ENCODE measurements around the gene ROR1. TPM values are rescaled to one million over a fixed set of nuclear protein-coding genes. Genes with fewer than 3 reads are reported as not detected.

Gene ROR1
- total RNA-seq, 1 experiment from 2014 or later: 37.2 TPM

- H3K4me3 Mint-ChIP-seq (ENCODE audit: unreplicated experiment): no peak overlapping the region
- H3K27me3 Mint-ChIP-seq (ENCODE audit: insufficient read depth, unreplicated experiment): no peaks in the 10 kb centered on the region
- peaks cover 53% of the 10 kb centered on the region for H3K4me1 ChIP-seq
- CTCF ChIA-PET: no interaction called here
- no TSS peak for BruUV-seq (replicated peaks)
- no peak overlapping the region for H3K27ac Mint-ChIP-seq (ENCODE audit: unreplicated experiment)
- no peak for DNase-seq
- H3K9me3 Mint-ChIP-seq (ENCODE audit: unreplicated experiment): no peaks in the 10 kb centered on the region
- intact Hi-C loops (cut with micrococcal nuclease; ENCODE audit: unreplicated experiment): no loop called here
- peaks cover 19% of the 10 kb centered on the region for H3K36me3 Mint-ChIP-seq (ENCODE audit: insufficient read depth, unreplicated experiment)
- no peak overlapping the region for H3K4me3 ChIP-seq (ENCODE audit: low read depth, low read length)
- no peaks in the 10 kb centered on the region for H3K27me3 ChIP-seq (replicated peaks; ENCODE audit: control insufficient read depth, insufficient read depth, low read length)
- POLR2A ChIA-PET: no interaction called here
- H3K9me3 ChIP-seq: no peaks in the 10 kb centered on the region
- H3K36me3 ChIP-seq (ENCODE audit: control insufficient read depth, insufficient read depth, low read length): no peaks in the 10 kb centered on the region
- peaks cover 49% of the 10 kb centered on the region for H3K4me1 Mint-ChIP-seq (ENCODE audit: low read depth, unreplicated experiment)
- no peak for TF ChIP-seq CTCF (IDR thresholded peaks at IDR 0.05; ENCODE audit: insufficient read depth in 1 of 2, low read depth in 1 of 2, low read length in 1 of 2, severe bottlenecking in 1 of 2, unreplicated experiment in 1 of 2)
Observed at GRCh38 chr1:63913533-63913932, 139.7 kb downstream of the ROR1 start.

- Histone ChIP-seq H3K4me1 (peaks cover 60% of the 10 kb centered on the region), H3K4me3 (ENCODE audit: low read depth, low read length) (no peak overlapping the region), H3K27me3 (replicated peaks; ENCODE audit: control insufficient read depth, insufficient read depth, low read length) (no peaks in the 10 kb centered on the region), H3K36me3 (ENCODE audit: control insufficient read depth, insufficient read depth, low read length) (no peaks in the 10 kb centered on the region), H3K9me3 (no peaks in the 10 kb centered on the region)
- H3K27me3 Mint-ChIP-seq (ENCODE audit: insufficient read depth, unreplicated experiment): no peaks in the 10 kb centered on the region
- POLR2A ChIA-PET: no interaction called here
- CTCF ChIA-PET: interaction anchor here (1.6 to 1.9 kb wide), 2 partner anchors 222 to 240 kb away, joined by 4 to 8 read pairs; no protein-coding TSS in a partner anchor
- no peaks in the 10 kb centered on the region for H3K9me3 Mint-ChIP-seq (ENCODE audit: unreplicated experiment)
- H3K27ac Mint-ChIP-seq (ENCODE audit: unreplicated experiment): no peak overlapping the region
- peaks cover 49% of the 10 kb centered on the region for H3K4me1 Mint-ChIP-seq (ENCODE audit: low read depth, unreplicated experiment)
- H3K36me3 Mint-ChIP-seq (ENCODE audit: insufficient read depth, unreplicated experiment): peaks cover 19% of the 10 kb centered on the region
- intact Hi-C loops (cut with micrococcal nuclease; ENCODE audit: unreplicated experiment): no loop called here
- H3K4me3 Mint-ChIP-seq (ENCODE audit: unreplicated experiment): peak overlapping the region; percentile 14
- no TSS peak for BruUV-seq (replicated peaks)
- TF ChIP-seq CTCF (IDR thresholded peaks at IDR 0.05; ENCODE audit: insufficient read depth in 1 of 2, low read depth in 1 of 2, low read length in 1 of 2, severe bottlenecking in 1 of 2, unreplicated experiment in 1 of 2): no peak
- DNase-seq: no peak
Observed at GRCh38 chr1:63914241-63914640, 140.4 kb downstream of the ROR1 start.

GRCh38 chr1:63914706-63915105, 140.9 kb downstream of the ROR1 start:
- no peaks in the 10 kb centered on the region for H3K9me3 ChIP-seq
- no peaks in the 10 kb centered on the region for H3K36me3 ChIP-seq (ENCODE audit: control insufficient read depth, insufficient read depth, low read length)
- intact Hi-C loops (cut with micrococcal nuclease; ENCODE audit: unreplicated experiment): no loop called here
- no peak for TF ChIP-seq CTCF (IDR thresholded peaks at IDR 0.05; ENCODE audit: insufficient read depth in 1 of 2, low read depth in 1 of 2, low read length in 1 of 2, severe bottlenecking in 1 of 2, unreplicated experiment in 1 of 2)
- POLR2A ChIA-PET: no interaction called here
- peaks cover 65% of the 10 kb centered on the region for H3K4me1 ChIP-seq
- H3K36me3 Mint-ChIP-seq (ENCODE audit: insufficient read depth, unreplicated experiment): peaks cover 19% of the 10 kb centered on the region
- H3K27me3 ChIP-seq (replicated peaks; ENCODE audit: control insufficient read depth, insufficient read depth, low read length): no peaks in the 10 kb centered on the region
- BruUV-seq (replicated peaks): no TSS peak
- H3K4me3 ChIP-seq (ENCODE audit: low read depth, low read length): no peak overlapping the region
- CTCF ChIA-PET: interaction anchor here (1.6 to 1.9 kb wide), 2 partner anchors 223 to 240 kb away, joined by 4 to 8 read pairs; no protein-coding TSS in a partner anchor
- peaks cover 53% of the 10 kb centered on the region for H3K4me1 Mint-ChIP-seq (ENCODE audit: low read depth, unreplicated experiment)
- no peak for DNase-seq
- no peaks in the 10 kb centered on the region for H3K27me3 Mint-ChIP-seq (ENCODE audit: insufficient read depth, unreplicated experiment)
- H3K27ac Mint-ChIP-seq (ENCODE audit: unreplicated experiment): no peak overlapping the region
- no peak overlapping the region for H3K4me3 Mint-ChIP-seq (ENCODE audit: unreplicated experiment)
- no peaks in the 10 kb centered on the region for H3K9me3 Mint-ChIP-seq (ENCODE audit: unreplicated experiment)

All from Caco-2 (cell line).